Stromal cell of bone marrow (primary cell): ENCODE results near the gene VSIR.

Experiments used
- DNase-seq: peaks from one replicate; pipeline ENCODE4 v3.0.0-alpha.2; 2012; ENCODE audit warnings: low read depth

Gene VSIR

GRCh38 chr10:71712572-71713134 is 60.7 kb downstream of the VSIR start:
- no peak for DNase-seq

- no peak for DNase-seq
Measured at GRCh38 chr10:71712170-71712569, 61.1 kb downstream of the VSIR start.

- no peak for DNase-seq
Measured at GRCh38 chr10:71711052-71711623, 62.2 kb downstream of the VSIR start.

- DNase-seq, result no peak
Measured at GRCh38 chr10:71710519-71710918, 62.8 kb downstream of the VSIR start.

GRCh38 chr10:71708897-71709882 is 64.1 kb downstream of the VSIR start:
- no peak for DNase-seq

GRCh38 chr10:71708301-71708703 is 65.0 kb downstream of the VSIR start:
- DNase-seq, result no peak

- DNase-seq, result no peak
Measured at GRCh38 chr10:71707240-71707789, 66.0 kb downstream of the VSIR start.

GRCh38 chr10:71706216-71707121 is 66.9 kb downstream of the VSIR start:
- no peak for DNase-seq

- DNase-seq, result no peak
Measured at GRCh38 chr10:71705582-71705981, 67.7 kb downstream of the VSIR start.

- no peak for DNase-seq
Measured at GRCh38 chr10:71704816-71705215, 68.5 kb downstream of the VSIR start.

- no peak for DNase-seq
Measured at GRCh38 chr10:71703577-71703976, 69.7 kb downstream of the VSIR start.

- no peak for DNase-seq
Measured at GRCh38 chr10:71701496-71702132, 71.7 kb downstream of the VSIR start.

GRCh38 chr10:71700731-71701368 is 72.5 kb downstream of the VSIR start:
- DNase-seq, result no peak

GRCh38 chr10:71698737-71699136 is 74.6 kb downstream of the VSIR start:
- DNase-seq, result no peak

GRCh38 chr10:71697938-71698709 is 75.2 kb downstream of the VSIR start:
- no peak for DNase-seq
